Measurements from ENCODE around the gene AGMO. TPM values are rescaled to one million over a fixed set of nuclear protein-coding genes. Genes with fewer than 3 reads are reported as not detected.

The AGMO gene
- total RNA-seq, 1 experiment from 2014 or later: 1.1 TPM

DNA sequence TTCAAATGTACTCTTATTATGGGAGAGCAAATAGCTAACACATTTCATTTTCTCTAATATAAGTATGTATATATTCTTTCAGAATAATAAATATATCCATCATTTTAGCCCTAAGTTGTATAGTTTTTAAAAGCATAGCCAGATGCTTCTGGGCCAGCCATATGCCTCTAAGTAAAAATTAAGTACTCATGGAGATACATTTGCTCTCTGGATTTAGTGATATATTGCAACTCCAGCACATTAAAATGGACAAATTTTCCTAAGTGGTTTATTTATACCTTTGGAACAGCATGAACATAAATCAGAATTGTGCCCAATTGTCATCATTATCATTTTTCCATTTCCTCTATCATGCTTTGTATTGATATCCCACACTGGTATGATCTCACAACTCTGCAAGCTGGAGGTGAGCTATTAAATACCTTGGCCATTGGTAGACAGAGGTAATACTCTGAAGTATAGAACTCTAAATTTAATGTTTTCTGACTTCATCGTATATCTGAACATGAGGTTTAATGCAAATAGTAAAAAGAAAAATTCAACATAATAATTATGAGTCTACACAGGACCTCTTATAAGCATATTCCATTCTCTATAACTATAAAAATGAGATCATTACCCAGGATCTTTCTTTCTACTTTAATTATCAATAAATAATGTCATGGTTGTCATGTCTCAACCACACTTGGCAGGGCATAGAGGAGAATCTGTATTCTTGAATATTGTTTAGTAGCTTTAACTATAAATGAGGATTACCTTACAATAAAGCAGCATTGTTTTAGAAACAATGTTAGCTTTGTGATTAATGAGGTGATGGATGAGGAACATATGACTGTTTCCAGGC, 90.8 kb downstream of the AGMO start:
- no peak overlapping the region for H3K4me3 ChIP-seq (ENCODE audit: insufficient read depth, low read depth, low read length)
- no peaks in the 10 kb centered on the region for H3K27me3 ChIP-seq (ENCODE audit: control insufficient read depth, insufficient read depth, low read length)
- H3K36me3 ChIP-seq (replicated peaks; ENCODE audit: control insufficient read depth, insufficient read depth, low read length): no peaks in the 10 kb centered on the region
- DNase-seq: no peak

DNA sequence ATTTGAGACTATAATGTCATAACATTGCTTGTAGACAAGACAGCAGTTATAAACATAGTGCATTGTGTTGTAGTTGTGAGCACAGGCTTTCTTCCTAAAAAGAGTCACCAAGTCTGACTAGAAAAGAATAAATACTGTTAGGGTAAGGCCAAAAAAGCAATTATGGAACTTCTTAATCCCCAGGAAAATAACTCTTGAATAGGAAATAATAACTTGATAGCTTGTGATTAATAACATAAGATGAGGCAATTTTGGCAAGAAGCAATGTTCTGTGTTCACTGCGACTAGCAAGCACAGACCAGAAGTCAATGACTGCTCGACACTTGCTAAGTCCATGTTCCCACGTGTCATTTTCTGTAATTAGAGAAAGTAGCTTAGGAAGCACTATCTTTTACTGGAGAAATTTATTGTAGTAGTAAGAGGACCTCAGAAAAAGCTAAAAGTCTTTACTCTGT, 97.1 kb downstream of the AGMO start:
- no peak for DNase-seq
- H3K4me3 ChIP-seq (ENCODE audit: insufficient read depth, low read depth, low read length): no peak overlapping the region
- H3K36me3 ChIP-seq (replicated peaks; ENCODE audit: control insufficient read depth, insufficient read depth, low read length): no peaks in the 10 kb centered on the region
- H3K27me3 ChIP-seq (ENCODE audit: control insufficient read depth, insufficient read depth, low read length): no peaks in the 10 kb centered on the region

DNA sequence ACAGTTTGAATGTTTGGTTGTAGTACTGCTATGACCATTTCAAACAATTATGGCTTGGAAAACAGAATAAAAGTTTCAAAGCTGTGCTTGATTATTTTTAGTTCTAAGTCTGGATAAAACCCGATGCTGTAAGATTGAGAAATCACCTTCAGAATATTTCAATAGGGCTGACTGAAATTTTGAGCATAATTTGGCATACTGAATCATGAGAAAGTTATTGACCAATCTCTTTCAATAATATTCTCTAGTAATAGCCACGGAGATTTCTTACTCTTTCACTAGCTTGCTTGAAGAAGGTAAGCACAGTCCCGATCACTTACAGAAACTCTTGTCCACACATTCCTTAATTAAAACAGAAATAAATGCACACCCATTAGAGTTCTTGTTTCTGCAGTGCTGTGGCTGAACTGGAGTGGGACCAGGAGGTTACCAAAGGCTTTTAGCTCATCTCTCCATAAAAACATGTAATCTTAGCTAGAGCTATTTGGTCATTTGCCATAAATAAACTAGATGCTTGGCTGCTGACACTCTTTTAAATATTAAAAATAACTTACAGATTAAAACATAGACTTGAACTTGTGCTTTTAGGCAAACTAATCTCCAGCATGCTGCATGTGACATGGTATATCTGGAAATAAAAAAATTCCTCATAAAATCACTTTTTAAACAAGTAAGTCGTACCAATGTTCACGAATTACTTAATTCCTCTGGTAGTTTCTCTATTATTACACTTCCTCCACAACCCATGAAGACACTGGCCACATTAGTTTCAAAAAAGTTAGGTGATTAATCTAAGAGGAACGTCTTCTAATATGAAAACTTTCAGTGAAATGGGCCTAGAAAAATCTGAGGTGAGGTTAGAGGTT, 97.8 kb downstream of the AGMO start:
- no peaks in the 10 kb centered on the region for H3K27me3 ChIP-seq (ENCODE audit: control insufficient read depth, insufficient read depth, low read length)
- no peak overlapping the region for H3K4me3 ChIP-seq (ENCODE audit: insufficient read depth, low read depth, low read length)
- no peak for DNase-seq
- no peaks in the 10 kb centered on the region for H3K36me3 ChIP-seq (replicated peaks; ENCODE audit: control insufficient read depth, insufficient read depth, low read length)

DNA sequence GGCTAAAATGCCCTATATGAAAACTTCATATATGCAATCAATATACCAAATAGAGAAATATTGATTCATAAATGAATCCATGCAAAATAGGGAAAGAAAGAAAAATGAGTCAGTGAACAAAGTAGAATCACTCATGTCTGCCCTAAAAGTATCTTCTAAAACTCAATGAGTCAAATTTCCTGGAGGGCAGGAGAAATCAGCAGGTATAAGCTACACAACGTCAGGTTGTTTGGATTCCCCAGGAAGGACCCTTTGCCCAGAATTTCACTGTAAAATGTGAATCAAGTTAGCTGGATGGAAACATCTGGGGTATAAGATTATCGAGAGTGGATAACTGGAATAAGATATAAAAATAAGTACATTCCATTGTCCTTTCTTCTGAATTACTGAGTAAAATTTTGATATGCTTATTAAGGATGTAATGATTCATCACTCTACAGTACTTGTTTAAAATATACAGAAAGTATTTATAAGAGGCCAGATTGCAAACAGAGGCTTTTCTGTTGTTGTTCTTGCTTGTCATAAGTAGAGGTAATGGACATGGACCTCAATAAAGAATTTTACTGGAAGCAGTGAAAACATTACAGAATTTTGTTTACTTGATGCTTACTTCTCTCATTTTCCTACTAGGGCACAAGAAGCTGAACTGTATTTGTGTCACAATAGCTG, 99.0 kb downstream of the AGMO start:
- Histone ChIP-seq H3K4me3 (ENCODE audit: insufficient read depth, low read depth, low read length) (no peak overlapping the region), H3K27me3 (ENCODE audit: control insufficient read depth, insufficient read depth, low read length) (no peaks in the 10 kb centered on the region), H3K36me3 (replicated peaks; ENCODE audit: control insufficient read depth, insufficient read depth, low read length) (no peaks in the 10 kb centered on the region)
- DNase-seq: no peak

DNA sequence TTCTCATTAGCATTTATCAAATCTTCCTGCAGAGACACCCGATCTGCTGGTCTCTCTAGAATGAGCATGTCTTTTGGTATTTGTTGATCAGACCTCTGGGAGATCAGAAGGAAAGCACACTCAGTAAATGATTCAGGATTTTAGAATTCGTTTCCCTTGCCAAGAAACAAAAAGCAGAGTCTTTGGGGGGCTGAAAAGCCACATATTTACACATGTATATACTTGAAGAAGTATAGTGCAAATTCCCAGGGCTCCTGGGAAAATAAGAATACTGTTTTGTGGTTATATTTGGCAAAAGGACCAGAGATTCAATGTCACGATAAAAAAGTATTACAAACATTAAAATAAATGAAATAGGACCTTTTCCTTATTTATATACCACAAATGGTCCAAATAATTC, 100.2 kb downstream of the AGMO start:
- no peaks in the 10 kb centered on the region for H3K36me3 ChIP-seq (replicated peaks; ENCODE audit: control insufficient read depth, insufficient read depth, low read length)
- DNase-seq: no peak
- no peaks in the 10 kb centered on the region for H3K27me3 ChIP-seq (ENCODE audit: control insufficient read depth, insufficient read depth, low read length)
- no peak overlapping the region for H3K4me3 ChIP-seq (ENCODE audit: insufficient read depth, low read depth, low read length)

DNA sequence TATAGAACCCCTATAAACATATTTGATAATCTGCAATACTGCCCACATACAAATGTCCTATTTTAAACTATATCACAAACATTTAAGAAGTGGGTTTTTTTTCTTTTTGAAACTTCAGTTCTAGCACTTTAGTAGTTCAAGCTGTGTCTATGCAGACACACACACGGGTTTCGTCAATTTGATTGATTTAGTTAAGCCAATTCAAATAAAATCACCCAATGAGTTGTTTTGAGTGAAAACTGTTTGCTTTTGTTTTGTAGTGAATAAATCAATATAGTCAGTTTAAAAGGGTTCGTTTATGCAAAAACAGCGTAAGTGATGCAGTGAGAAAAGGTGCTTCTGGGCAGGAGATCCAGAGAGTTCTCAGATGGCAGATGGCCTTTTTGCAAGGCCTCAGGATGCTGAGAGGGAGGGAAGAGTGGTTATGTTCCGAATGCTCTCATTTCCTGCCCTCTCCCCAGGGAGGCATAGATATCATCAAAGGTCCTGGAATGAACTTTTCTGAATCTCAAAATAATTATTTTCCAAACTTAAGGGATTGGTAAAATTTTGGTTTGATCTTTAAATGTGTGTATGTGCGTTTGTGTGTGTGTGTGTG, 102.7 kb downstream of the AGMO start:
- DNase-seq: no peak
- Histone ChIP-seq H3K27me3 (ENCODE audit: control insufficient read depth, insufficient read depth, low read length) (no peaks in the 10 kb centered on the region), H3K4me3 (ENCODE audit: insufficient read depth, low read depth, low read length) (no peak overlapping the region), H3K36me3 (replicated peaks; ENCODE audit: control insufficient read depth, insufficient read depth, low read length) (no peaks in the 10 kb centered on the region)

DNA sequence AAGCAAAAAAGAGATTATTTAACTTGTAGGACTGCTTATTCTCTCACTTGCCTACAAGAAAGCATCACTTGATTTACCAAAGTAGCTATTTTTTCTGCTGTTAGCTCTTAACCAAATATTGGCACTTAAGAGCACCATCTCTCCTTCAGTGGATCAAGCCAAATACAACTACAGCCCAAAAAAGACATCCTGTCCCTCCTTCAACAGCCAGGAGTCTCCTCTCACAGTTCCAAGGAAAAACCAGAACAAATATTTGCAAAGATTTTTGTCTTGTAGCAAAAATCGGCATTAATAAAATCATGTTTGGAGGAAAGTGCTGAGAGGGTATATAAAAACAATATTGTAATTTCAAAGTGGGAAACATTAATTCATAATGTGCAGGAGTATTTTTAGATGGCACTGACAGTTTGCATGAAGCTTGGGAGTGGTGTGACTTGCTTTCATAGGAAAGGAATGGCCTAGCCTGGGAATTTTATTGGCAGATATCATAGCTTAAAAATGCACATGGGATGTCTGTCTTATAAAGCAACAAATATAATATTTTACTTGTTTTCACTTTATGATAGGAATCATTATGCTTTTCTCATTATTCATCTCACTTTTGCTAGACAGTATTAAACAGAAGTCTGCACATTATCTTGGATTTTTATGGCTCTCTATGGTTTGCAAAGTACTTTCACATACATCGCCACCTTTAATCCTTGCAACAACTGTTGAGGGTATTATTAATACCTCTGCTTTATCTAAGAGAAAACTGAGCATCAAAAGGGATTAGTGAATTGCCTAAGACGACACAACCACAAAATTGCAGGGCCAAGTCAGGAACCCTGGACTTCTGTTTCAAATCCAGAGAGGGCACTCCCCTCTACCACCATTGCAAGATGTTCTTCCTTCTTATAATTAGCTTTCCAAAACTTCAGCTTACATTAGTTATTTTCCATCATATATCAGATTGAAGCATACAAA, 103.5 kb downstream of the AGMO start:
- Histone ChIP-seq H3K4me3 (ENCODE audit: insufficient read depth, low read depth, low read length) (no peak overlapping the region), H3K36me3 (replicated peaks; ENCODE audit: control insufficient read depth, insufficient read depth, low read length) (no peaks in the 10 kb centered on the region), H3K27me3 (ENCODE audit: control insufficient read depth, insufficient read depth, low read length) (no peaks in the 10 kb centered on the region)
- no peak for DNase-seq

DNA sequence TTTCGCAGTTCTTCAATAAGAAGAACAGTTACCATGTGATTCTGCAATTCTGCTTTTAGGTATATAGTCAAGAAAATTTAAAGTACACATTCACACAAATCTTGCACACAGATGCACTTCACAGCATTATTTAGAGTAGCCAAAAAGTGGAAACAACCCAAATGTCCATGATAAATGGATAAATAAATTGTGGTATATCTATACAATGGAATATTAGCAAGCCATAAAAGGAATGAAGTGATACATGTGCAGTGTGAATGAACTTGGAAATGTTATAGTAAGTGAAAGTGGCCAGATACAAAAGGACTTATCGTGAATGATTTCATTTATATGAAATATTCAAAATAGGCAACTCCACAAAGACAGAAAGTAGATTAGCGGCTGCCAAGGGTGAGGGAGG, 109.1 kb downstream of the AGMO start:
- DNase-seq: no peak
- H3K27me3 ChIP-seq (ENCODE audit: control insufficient read depth, insufficient read depth, low read length): no peaks in the 10 kb centered on the region
- no peak overlapping the region for H3K4me3 ChIP-seq (ENCODE audit: insufficient read depth, low read depth, low read length)
- H3K36me3 ChIP-seq (replicated peaks; ENCODE audit: control insufficient read depth, insufficient read depth, low read length): no peaks in the 10 kb centered on the region

DNA sequence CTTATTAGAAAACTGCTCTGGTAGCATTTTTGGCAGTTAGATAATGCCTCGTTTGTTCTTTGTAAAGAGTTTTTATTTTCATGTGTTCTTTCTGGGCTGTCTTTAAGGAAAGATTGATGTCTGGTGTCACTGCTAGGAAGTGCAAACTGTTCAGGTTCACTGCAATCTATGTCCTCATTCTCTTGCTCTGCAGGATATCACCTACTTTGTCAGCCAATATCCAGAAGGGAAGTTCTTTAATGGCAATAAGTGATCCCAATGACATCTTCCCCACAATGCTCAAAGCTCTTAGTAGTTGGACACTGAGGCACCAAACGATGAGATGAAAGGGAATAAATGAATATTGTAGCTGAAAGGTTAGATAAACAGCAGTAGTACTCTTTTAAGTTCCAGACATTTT, 115.1 kb downstream of the AGMO start:
- no peak overlapping the region for H3K4me3 ChIP-seq (ENCODE audit: insufficient read depth, low read depth, low read length)
- no peak for DNase-seq
- no peaks in the 10 kb centered on the region for H3K27me3 ChIP-seq (ENCODE audit: control insufficient read depth, insufficient read depth, low read length)
- no peaks in the 10 kb centered on the region for H3K36me3 ChIP-seq (replicated peaks; ENCODE audit: control insufficient read depth, insufficient read depth, low read length)

DNA sequence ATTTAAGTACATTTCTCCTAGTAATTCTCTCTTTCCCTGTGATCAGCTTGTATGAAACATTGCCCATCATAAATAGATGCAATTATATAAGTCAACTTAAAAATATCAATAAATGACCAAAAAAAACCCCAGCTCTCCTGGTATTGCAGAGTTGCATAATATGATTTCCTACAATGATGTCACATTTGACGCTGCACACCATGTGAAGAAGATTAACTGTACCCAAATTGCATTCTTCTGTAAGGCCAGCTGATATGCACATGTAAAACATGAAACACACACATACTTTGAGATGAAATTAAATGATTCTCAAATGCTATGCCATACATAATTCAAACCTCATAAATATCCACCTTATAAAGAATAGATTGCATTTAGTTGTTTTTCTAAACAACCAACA, 115.5 kb downstream of the AGMO start:
- Histone ChIP-seq H3K4me3 (ENCODE audit: insufficient read depth, low read depth, low read length) (no peak overlapping the region), H3K36me3 (replicated peaks; ENCODE audit: control insufficient read depth, insufficient read depth, low read length) (no peaks in the 10 kb centered on the region), H3K27me3 (ENCODE audit: control insufficient read depth, insufficient read depth, low read length) (no peaks in the 10 kb centered on the region)
- DNase-seq: no peak

DNA sequence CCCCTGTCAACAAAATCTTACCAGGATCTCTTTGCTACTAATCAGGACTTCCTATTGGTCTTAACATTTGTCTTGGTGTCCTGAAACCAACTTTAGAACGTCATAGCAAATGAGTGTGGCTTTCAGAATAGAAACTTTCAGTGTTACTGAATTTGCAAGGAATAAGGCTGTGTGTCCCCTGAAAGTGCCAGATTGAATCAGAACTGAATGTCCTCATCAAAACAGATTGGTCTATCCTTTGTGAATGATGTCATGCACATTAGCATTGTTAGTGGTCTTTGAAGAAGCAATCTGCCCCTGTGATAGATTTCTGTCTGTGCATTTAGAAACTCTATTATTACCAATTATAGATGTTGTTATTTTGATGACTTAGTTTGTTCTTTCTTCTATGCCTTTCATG, 119.9 kb downstream of the AGMO start:
- Histone ChIP-seq H3K36me3 (replicated peaks; ENCODE audit: control insufficient read depth, insufficient read depth, low read length) (no peaks in the 10 kb centered on the region), H3K4me3 (ENCODE audit: insufficient read depth, low read depth, low read length) (no peak overlapping the region), H3K27me3 (ENCODE audit: control insufficient read depth, insufficient read depth, low read length) (no peaks in the 10 kb centered on the region)
- DNase-seq: no peak

DNA sequence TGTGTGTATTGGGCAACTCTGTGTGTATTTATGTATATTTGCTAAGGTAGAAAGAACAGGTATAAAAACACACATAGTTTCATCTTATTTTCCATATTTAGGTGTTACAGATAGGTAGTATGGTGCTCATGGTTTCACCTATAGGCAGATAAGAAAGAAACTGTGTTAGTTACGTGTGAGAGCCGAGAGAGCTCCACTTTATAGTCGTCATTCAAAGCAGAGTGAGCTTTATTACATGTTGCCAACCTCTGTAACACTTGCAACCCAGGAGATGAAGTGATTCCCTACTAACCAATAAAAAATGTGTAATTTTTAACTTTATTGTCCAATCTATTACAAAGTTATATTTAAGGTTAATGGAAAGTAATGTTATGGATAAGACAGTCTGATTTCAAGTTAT, 121.3 kb downstream of the AGMO start:
- H3K27me3 ChIP-seq (ENCODE audit: control insufficient read depth, insufficient read depth, low read length): no peaks in the 10 kb centered on the region
- no peak for DNase-seq
- no peaks in the 10 kb centered on the region for H3K36me3 ChIP-seq (replicated peaks; ENCODE audit: control insufficient read depth, insufficient read depth, low read length)
- no peak overlapping the region for H3K4me3 ChIP-seq (ENCODE audit: insufficient read depth, low read depth, low read length)

DNA sequence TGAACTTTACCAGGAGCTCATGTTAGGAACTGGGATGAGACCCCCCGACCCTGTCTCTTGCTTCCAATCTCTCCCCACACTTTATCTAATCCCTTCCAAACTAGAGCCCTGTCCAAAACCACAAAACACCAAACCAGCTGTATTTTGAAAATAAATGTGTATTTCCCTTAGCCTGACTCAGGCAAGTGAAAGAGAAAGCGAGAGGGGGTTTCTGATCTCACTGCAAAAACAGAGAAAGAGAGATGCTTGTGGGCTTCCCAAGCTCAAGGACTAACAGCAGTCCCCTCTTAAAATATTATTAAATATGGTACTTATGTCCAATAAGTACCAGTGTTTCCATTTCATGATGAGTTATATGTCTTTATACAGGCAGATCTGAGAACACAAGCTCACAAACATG, 122.0 kb downstream of the AGMO start:
- no peak overlapping the region for H3K4me3 ChIP-seq (ENCODE audit: insufficient read depth, low read depth, low read length)
- no peak for DNase-seq

More for the DNA sequence above, 122.0 kb downstream of the AGMO start:
- Histone ChIP-seq H3K27me3 (ENCODE audit: control insufficient read depth, insufficient read depth, low read length) (no peaks in the 10 kb centered on the region), H3K36me3 (replicated peaks; ENCODE audit: control insufficient read depth, insufficient read depth, low read length) (no peaks in the 10 kb centered on the region)

Measured in H7 (cell line).